SK-N-MC (cell line): ENCODE data around the gene KCNJ16.

Experiments
- DNase-seq: peaks from one replicate; pipeline ENCODE4 v3.0.0-alpha.2; 2011; ENCODE audit warnings: low read depth, low spot score
- H3K27ac ChIP-seq: fragments of 200-600 bp; sonication (generic); 2 replicates; pipeline ENCODE4 v1.5.1; 2016; ENCODE audit warnings: mixed run types
- H3K36me3 ChIP-seq: fragments of 200-600 bp; sonication (generic); 2 replicates; pipeline ENCODE4 v1.6.1; 2017; ENCODE audit warnings: antibody characterized with exemption, low read length, mixed read lengths; ENCODE audit not compliant: insufficient read depth
- H3K4me3 ChIP-seq: fragments of 200-600 bp; sonication (generic); 2 replicates; pipeline ENCODE4 v1.5.1; 2016
- H3K9ac ChIP-seq: fragments of 200-600 bp; sonication (generic); 2 replicates; pipeline ENCODE4 v1.8.0; 2017; ENCODE audit warnings: mixed run types, mixed read lengths; ENCODE audit not compliant: insufficient read length
- H3K9me3 ChIP-seq: fragments of 200-600 bp; sonication (generic); 2 replicates; pipeline ENCODE4 v1.6.1; 2017; ENCODE audit warnings: low read depth, mild to moderate bottlenecking, antibody characterized with exemption, low read length, moderate library complexity, mixed read lengths
- EZH2 ChIP-seq: fragments of 200-600 bp; sonication (generic); IDR thresholded peaks from one replicate; pipeline ENCODE4 v1.6.1; 2017; ENCODE audit warnings: antibody characterized with exemption
- FOXP2 ChIP-seq: optimal IDR thresholded peaks from 2 replicates; pipeline ENCODE3; 2011; ENCODE audit warnings: mild to moderate bottlenecking, moderate library complexity; ENCODE audit not compliant: insufficient read depth; ENCODE audit errors: extremely low read length, control extremely low read depth
- POLR2AphosphoS5 ChIP-seq: IDR thresholded peaks from 2 replicates; pipeline ENCODE4 v1.6.1; 2012; ENCODE audit warnings: mild to moderate bottlenecking, low read depth, low read length, borderline replicate concordance

The KCNJ16 gene

DNA sequence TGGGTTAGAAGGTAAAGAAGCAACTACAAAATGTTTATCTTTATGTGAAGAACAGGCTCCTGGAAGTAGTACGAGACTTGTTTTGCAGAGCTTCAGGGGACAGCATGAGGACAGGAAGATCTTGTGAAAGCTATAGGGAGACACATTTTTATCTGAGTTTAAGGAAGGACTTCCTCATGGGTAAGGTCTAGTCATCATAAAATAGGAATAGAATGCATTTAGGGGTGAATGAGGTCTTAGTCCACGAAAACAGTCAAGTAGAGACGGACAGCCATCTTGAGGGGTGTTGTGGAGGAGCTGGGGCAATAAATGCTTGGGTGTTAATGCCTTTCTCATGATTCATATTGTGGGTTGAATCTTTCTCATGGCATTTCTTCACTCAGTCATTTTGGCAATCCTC is 24.3 kb downstream of the KCNJ16 start:
- Histone ChIP-seq H3K27ac (no peak overlapping the region), H3K9ac (no peak overlapping the region), H3K4me3 (no peak overlapping the region), H3K36me3 (no peaks in the 10 kb centered on the region), H3K9me3 (no peaks in the 10 kb centered on the region)
- no peak for TF ChIP-seq FOXP2
- TF ChIP-seq POLR2AphosphoS5, result no peak
- no peak for TF ChIP-seq EZH2
- DNase-seq, result no peak

DNA sequence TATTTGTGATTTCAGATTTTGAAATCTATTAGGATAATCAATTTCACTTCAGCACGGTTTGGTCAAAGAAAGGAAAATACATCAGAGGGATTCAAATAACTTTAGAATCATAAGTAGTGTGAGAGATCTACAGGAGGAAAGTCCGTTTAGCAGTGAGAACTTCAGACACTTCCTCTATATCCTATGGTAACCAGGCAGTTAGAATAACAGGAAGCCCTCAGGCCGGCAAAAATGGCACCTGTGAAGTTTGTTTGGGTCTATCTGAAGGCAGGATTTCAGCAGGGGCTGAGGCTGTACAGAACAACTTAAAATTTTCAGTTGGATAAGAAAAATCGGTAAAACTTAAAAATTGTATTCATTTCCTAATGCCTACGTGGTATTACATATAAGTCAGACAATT is 24.9 kb downstream of the KCNJ16 start:
- H3K9me3 ChIP-seq, result no peaks in the 10 kb centered on the region
- H3K4me3 ChIP-seq, result no peak overlapping the region
- no peak overlapping the region for H3K9ac ChIP-seq
- no peak overlapping the region for H3K27ac ChIP-seq
- DNase-seq, result no peak
- no peaks in the 10 kb centered on the region for H3K36me3 ChIP-seq
- TF ChIP-seq FOXP2 (no peak), EZH2 (no peak), POLR2AphosphoS5 (no peak)

DNA sequence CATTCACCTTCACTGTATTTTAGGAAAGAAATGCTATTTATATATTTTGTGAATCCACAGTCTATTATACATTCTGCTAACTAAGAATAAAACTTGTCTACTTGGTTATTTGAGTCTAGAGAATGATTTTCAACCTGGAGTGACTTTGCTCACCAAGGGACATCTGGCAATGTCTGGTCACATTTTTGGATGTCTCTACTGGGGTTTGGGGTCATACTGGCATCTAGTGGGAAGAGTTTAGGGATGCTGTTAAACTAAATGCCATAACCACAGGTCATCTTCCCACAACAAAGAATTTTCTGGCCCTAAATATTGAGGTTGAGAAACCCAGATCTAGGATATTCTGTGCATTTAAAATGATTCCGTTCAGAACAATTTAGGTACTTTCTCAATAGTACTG is 26.0 kb downstream of the KCNJ16 start:
- Histone ChIP-seq H3K27ac (no peak overlapping the region), H3K9ac (no peak overlapping the region), H3K36me3 (no peaks in the 10 kb centered on the region), H3K4me3 (no peak overlapping the region), H3K9me3 (no peaks in the 10 kb centered on the region)
- no peak for TF ChIP-seq EZH2
- TF ChIP-seq FOXP2, result no peak
- no peak for TF ChIP-seq POLR2AphosphoS5
- no peak for DNase-seq

DNA sequence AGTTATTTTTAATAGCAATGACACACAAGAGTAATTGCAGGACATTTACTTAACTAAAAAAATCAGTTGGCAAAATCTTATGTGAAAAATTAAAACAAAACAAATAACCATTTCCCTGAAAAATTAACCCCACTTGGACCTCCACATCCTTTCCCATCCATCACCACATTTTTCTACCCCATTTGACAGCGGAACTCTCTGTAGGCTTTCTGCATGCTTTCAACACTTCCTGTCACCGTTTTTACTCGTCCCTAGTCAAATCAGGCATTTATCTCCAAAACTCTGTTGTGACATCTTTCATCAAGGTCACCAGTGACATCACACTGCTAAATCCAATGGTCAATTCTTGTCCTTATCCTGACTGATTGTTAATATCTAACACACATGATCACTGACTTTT is 27.5 kb downstream of the KCNJ16 start:
- Histone ChIP-seq H3K4me3 (no peak overlapping the region), H3K27ac (no peak overlapping the region)
- no peak for TF ChIP-seq EZH2
- TF ChIP-seq FOXP2, result no peak
- TF ChIP-seq POLR2AphosphoS5, result no peak

GRCh38 chr17:70104791-70105523 is 29.9 kb downstream of the KCNJ16 start:
- no peaks in the 10 kb centered on the region for H3K9me3 ChIP-seq
- no peaks in the 10 kb centered on the region for H3K36me3 ChIP-seq
- no peak overlapping the region for H3K9ac ChIP-seq
- no peak for DNase-seq
- TF ChIP-seq POLR2AphosphoS5, result no peak
- no peak for TF ChIP-seq EZH2
- no peak for TF ChIP-seq FOXP2
- H3K27ac ChIP-seq, result no peak overlapping the region
- no peak overlapping the region for H3K4me3 ChIP-seq

More for the DNA sequence above, 27.5 kb downstream of the KCNJ16 start:
- no peaks in the 10 kb centered on the region for H3K9me3 ChIP-seq
- no peak overlapping the region for H3K9ac ChIP-seq
- DNase-seq, result no peak
- H3K36me3 ChIP-seq, result no peaks in the 10 kb centered on the region

GRCh38 chr17:70105641-70106040 is 30.6 kb downstream of the KCNJ16 start:
- H3K9me3 ChIP-seq, result no peaks in the 10 kb centered on the region
- TF ChIP-seq POLR2AphosphoS5, result no peak
- TF ChIP-seq EZH2, result no peak
- TF ChIP-seq FOXP2, result no peak
- no peak overlapping the region for H3K9ac ChIP-seq
- no peak for DNase-seq
- H3K4me3 ChIP-seq, result no peak overlapping the region
- no peak overlapping the region for H3K27ac ChIP-seq
- H3K36me3 ChIP-seq, result no peaks in the 10 kb centered on the region

GRCh38 chr17:70106551-70106950 is 31.5 kb downstream of the KCNJ16 start:
- H3K36me3 ChIP-seq, result no peaks in the 10 kb centered on the region
- no peak overlapping the region for H3K9ac ChIP-seq
- H3K27ac ChIP-seq, result no peak overlapping the region
- H3K4me3 ChIP-seq, result no peak overlapping the region
- no peak for DNase-seq
- no peaks in the 10 kb centered on the region for H3K9me3 ChIP-seq
- no peak for TF ChIP-seq FOXP2
- TF ChIP-seq EZH2, result no peak
- no peak for TF ChIP-seq POLR2AphosphoS5

DNA sequence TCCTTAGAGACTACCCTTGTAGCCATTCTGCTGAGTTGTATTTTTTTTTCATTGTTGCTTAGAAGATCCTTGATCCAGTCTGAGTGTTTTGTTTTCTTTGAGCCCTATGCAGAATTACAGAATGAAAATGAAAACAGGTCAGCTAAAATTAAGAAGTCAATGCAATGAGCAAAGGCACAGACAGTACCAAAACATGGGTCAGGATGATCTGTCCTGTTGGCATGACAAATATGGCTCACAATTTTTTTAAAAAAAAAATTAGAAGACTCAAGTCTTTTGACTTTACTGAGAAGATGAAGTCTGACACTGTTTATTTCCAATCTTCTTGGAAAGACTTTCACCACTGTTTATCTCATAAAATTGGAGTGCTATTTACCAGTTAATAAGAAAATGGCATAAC is 32.4 kb downstream of the KCNJ16 start:
- H3K36me3 ChIP-seq, result no peaks in the 10 kb centered on the region
- DNase-seq, result no peak
- TF ChIP-seq FOXP2, result no peak
- TF ChIP-seq EZH2, result no peak
- no peak for TF ChIP-seq POLR2AphosphoS5
- no peak overlapping the region for H3K27ac ChIP-seq
- H3K4me3 ChIP-seq, result no peak overlapping the region
- no peak overlapping the region for H3K9ac ChIP-seq
- no peaks in the 10 kb centered on the region for H3K9me3 ChIP-seq

GRCh38 chr17:70107904-70108565 is 33.0 kb downstream of the KCNJ16 start:
- H3K4me3 ChIP-seq, result no peak overlapping the region
- H3K9ac ChIP-seq, result no peak overlapping the region
- no peak for DNase-seq

More at GRCh38 chr17:70107904-70108565, 33.0 kb downstream of the KCNJ16 start:
- TF ChIP-seq POLR2AphosphoS5 (no peak), EZH2 (no peak), FOXP2 (no peak)
- Histone ChIP-seq H3K27ac (no peak overlapping the region), H3K36me3 (no peaks in the 10 kb centered on the region), H3K9me3 (no peaks in the 10 kb centered on the region)
